GM23248 (cell line): ENCODE data around the gene FGFR2. TPM values are rescaled to one million over a fixed set of nuclear protein-coding genes. Genes with fewer than 3 reads are reported as not detected.

Source experiments
- DNase-seq: peaks from one replicate; pipeline ENCODE4 v3.0.0-alpha.2; 2015
- H2AFZ ChIP-seq: fragments of 200-600 bp; sonication (generic); 2 replicates; pipeline ENCODE4 v1.6.1; 2016; ENCODE audit warnings: antibody characterized with exemption
- H3F3A ChIP-seq: fragments of 200-600 bp; sonication (generic); 2 replicates; pipeline ENCODE4 v1.6.1; 2016; ENCODE audit warnings: mild to moderate bottlenecking, antibody characterized with exemption, mixed run types; ENCODE audit not compliant: insufficient read depth
- H3K27ac ChIP-seq: fragments of 200-600 bp; sonication (generic); 2 replicates; pipeline ENCODE4 v1.5.1; 2016; ENCODE audit warnings: mild to moderate bottlenecking
- H3K27me3 ChIP-seq: fragments of 200-600 bp; sonication (generic); replicated peaks from 2 replicates; pipeline ENCODE4 v1.6.1; 2016; ENCODE audit warnings: mild to moderate bottlenecking; ENCODE audit not compliant: insufficient read depth
- H3K36me3 ChIP-seq: fragments of 200-600 bp; sonication (generic); 2 replicates; pipeline ENCODE4 v1.6.1; 2016; ENCODE audit warnings: low read depth, mild to moderate bottlenecking
- H3K4me1 ChIP-seq: fragments of 200-600 bp; sonication (generic); 2 replicates; pipeline ENCODE4 v1.6.1; 2016; ENCODE audit warnings: mild to moderate bottlenecking; ENCODE audit not compliant: insufficient read depth
- H3K4me2 ChIP-seq: fragments of 200-600 bp; sonication (generic); one replicate; pipeline ENCODE4 v1.6.1; 2016; ENCODE audit warnings: mild to moderate bottlenecking; ENCODE audit not compliant: unreplicated experiment
- H3K4me3 ChIP-seq: fragments of 200-600 bp; sonication (generic); 2 replicates; pipeline ENCODE4 v1.5.1; 2016; ENCODE audit warnings: mild to moderate bottlenecking
- H3K79me2 ChIP-seq: fragments of 200-600 bp; sonication (generic); 2 replicates; pipeline ENCODE4 v1.6.1; 2016; ENCODE audit warnings: mild to moderate bottlenecking; ENCODE audit not compliant: insufficient read depth
- H3K9ac ChIP-seq: fragments of 200-600 bp; sonication (generic); 2 replicates; pipeline ENCODE4 v1.6.1; 2016; ENCODE audit warnings: mild to moderate bottlenecking
- H3K9me2 ChIP-seq: fragments of 200-600 bp; sonication (generic); 2 replicates; pipeline ENCODE4 v1.6.1; 2016; ENCODE audit warnings: mixed run types, mild to moderate bottlenecking, moderate library complexity; ENCODE audit not compliant: insufficient read depth
- H3K9me3 ChIP-seq: fragments of 200-600 bp; sonication (generic); one replicate; pipeline ENCODE4 v1.6.1; 2017; ENCODE audit warnings: low read depth
- H4K20me1 ChIP-seq: fragments of 200-600 bp; sonication (generic); 2 replicates; pipeline ENCODE4 v1.6.0; 2016; ENCODE audit not compliant: insufficient read depth
- EZH2 ChIP-seq: fragments of 200-600 bp; sonication (generic); IDR thresholded peaks from 2 replicates; pipeline ENCODE4 v1.6.1; 2018; ENCODE audit warnings: antibody characterized with exemption, mild to moderate bottlenecking; ENCODE audit not compliant: insufficient read depth, poor library complexity, severe bottlenecking
- EZH2phosphoT487 ChIP-seq: fragments of 200-600 bp; sonication (generic); IDR thresholded peaks from 2 replicates; pipeline ENCODE4 v1.6.1; 2018; ENCODE audit warnings: antibody characterized with exemption, moderate library complexity, mild to moderate bottlenecking, low read depth; ENCODE audit not compliant: insufficient read depth
- whole genome bisulfite sequencing, 2 experiments: methylation state at CpG; one replicate each; pipeline ENCODE4 v1.1.6; 2015 to 2017; ENCODE audit warnings: low lambda C conversion rate in 2 of 2, low coverage in 1 of 2; ENCODE audit errors: missing lambda C conversion rate in 2 of 2; 5-methylcytosine and 5-hydroxymethylcytosine counted together
- in situ Hi-C: fragments of 300-500 bp; cut with MboI; formaldehyde crosslinking; loops from 2 replicates; pipeline ENCODE4 v1.15.0; 2020
- polyA plus RNA-seq: library from polyadenylated mRNA; unstranded; fragments of >200 nt; fragmentation: Nextera tagmentation; extraction: Ambion mirVana; gene quantifications from 2 replicates; pipeline ENCODE4 v1.2.1, GENCODE V29; 2016
- total RNA-seq: library from RNA; depleted of rRNA; stranded (reverse); fragments of >200 nt; shearing (Covaris generic); gene quantifications from 2 replicates; pipeline ENCODE4 v1.2.3, GENCODE V29; 2014

FGFR2 gene
- total and polyA plus RNA-seq, 2 experiments from 2014 or later = 0.15 TPM; not detected in 1

GRCh38 chr10:121593281-121594075, 4.8 kb downstream of the FGFR2 start:
- DNase-seq = no peak
- Histone ChIP-seq H3K79me2 (no peaks in the 10 kb centered on the region), H4K20me1 (no peaks in the 10 kb centered on the region), H3K27me3 (peaks cover 26% of the 10 kb centered on the region), H3K27ac (no peak overlapping the region), H3K4me2 (no peak overlapping the region), H2AFZ (no peak overlapping the region), H3K9me3 (no peaks in the 10 kb centered on the region), H3K9ac (no peak overlapping the region), H3K36me3 (no peaks in the 10 kb centered on the region), H3K9me2 (no peaks in the 10 kb centered on the region), H3K4me1 (peaks cover under 1% of the 10 kb centered on the region; the same call in 1 of the 2 replicates), H3F3A (no peaks in the 10 kb centered on the region), H3K4me3 (no peak overlapping the region)
- 72 to 78% methylated on average over 20 of the region's 20 CpGs for WGBS, 2 experiments
- in situ Hi-C loops = no loop called here
- no peak for TF ChIP-seq EZH2
- no peak for TF ChIP-seq EZH2phosphoT487

GRCh38 chr10:121592155-121592890, 5.9 kb downstream of the FGFR2 start:
- Histone ChIP-seq H3K27ac (no peak overlapping the region), H3K4me2 (no peak overlapping the region), H3K9me2 (no peaks in the 10 kb centered on the region), H3K4me3 (no peak overlapping the region), H3K9me3 (no peaks in the 10 kb centered on the region), H3F3A (no peaks in the 10 kb centered on the region), H3K9ac (no peak overlapping the region), H3K4me1 (no peaks in the 10 kb centered on the region), H2AFZ (no peak overlapping the region), H4K20me1 (no peaks in the 10 kb centered on the region), H3K27me3 (peaks cover 17% of the 10 kb centered on the region), H3K36me3 (no peaks in the 10 kb centered on the region), H3K79me2 (no peaks in the 10 kb centered on the region)
- WGBS, 2 experiments = 61 to 67% methylated on average over 18 of the region's 18 CpGs
- in situ Hi-C loops = no loop called here
- TF ChIP-seq EZH2phosphoT487 (no peak), EZH2 (no peak)
- no peak for DNase-seq

- Histone ChIP-seq H3K9me3 (no peaks in the 10 kb centered on the region), H3K9ac (no peak overlapping the region), H3K36me3 (no peaks in the 10 kb centered on the region), H3K4me3 (no peak overlapping the region), H2AFZ (no peak overlapping the region), H3K79me2 (no peaks in the 10 kb centered on the region), H3K9me2 (no peaks in the 10 kb centered on the region), H3K27ac (no peak overlapping the region), H3K27me3 (peaks cover 6% of the 10 kb centered on the region), H3K4me2 (no peak overlapping the region), H3F3A (no peaks in the 10 kb centered on the region), H4K20me1 (no peaks in the 10 kb centered on the region), H3K4me1 (no peaks in the 10 kb centered on the region)
- 54 to 57% methylated on average over 6 of the region's 6 CpGs for WGBS, 2 experiments
- in situ Hi-C loops = no loop called here
- DNase-seq = no peak
- TF ChIP-seq EZH2 (no peak), EZH2phosphoT487 (no peak)
These were observed 7.1 kb downstream of the FGFR2 start for GRCh38 chr10:121591186-121591585.

GRCh38 chr10:121590772-121591171, 7.5 kb downstream of the FGFR2 start:
- Histone ChIP-seq H3K27me3 (peaks cover 2% of the 10 kb centered on the region), H3F3A (no peaks in the 10 kb centered on the region), H3K4me3 (no peak overlapping the region), H3K4me2 (no peak overlapping the region), H3K9me3 (no peaks in the 10 kb centered on the region), H3K36me3 (no peaks in the 10 kb centered on the region), H3K27ac (no peak overlapping the region), H2AFZ (no peak overlapping the region), H3K79me2 (no peaks in the 10 kb centered on the region), H3K9ac (no peak overlapping the region), H3K4me1 (no peaks in the 10 kb centered on the region), H3K9me2 (no peaks in the 10 kb centered on the region), H4K20me1 (no peaks in the 10 kb centered on the region)
- no peak for DNase-seq
- in situ Hi-C loops = no loop called here
- 63 to 71% methylated on average over 9 of the region's 9 CpGs for WGBS, 2 experiments
- no peak for TF ChIP-seq EZH2
- no peak for TF ChIP-seq EZH2phosphoT487
